ENCODE results near the gene BCL7C. TPM values are rescaled to one million over a fixed set of nuclear protein-coding genes. Genes with fewer than 3 reads are reported as not detected.

BCL7C gene
- total and polyA plus RNA-seq, 2 of the 13 experiments (the other 11 are each of a cell fraction or from before 2014, with no cell fraction given): 17.7 to 33.8 TPM

GRCh38 chr16:30903002-30903401, 9.1 kb upstream of the BCL7C start (continued):
- TF ChIP-seq ZBTB42 (CRISPR knock-in tag; IDR thresholded peaks at IDR 0.05): no peak
- TF ChIP-seq ZXDC (CRISPR knock-in tag; IDR thresholded peaks at IDR 0.05): no peak
- no peak for TF ChIP-seq CEBPZ (IDR thresholded peaks at IDR 0.05; ENCODE audit: low read length)
- no peak for TF ChIP-seq HNF4G (IDR thresholded peaks at IDR 0.05; ENCODE audit: borderline replicate concordance, low read depth, low read length)
- no peak for TF ChIP-seq HNF4G (CRISPR knock-in tag; IDR thresholded peaks at IDR 0.05; ENCODE audit: borderline replicate concordance, low read depth)
- no peak for TF ChIP-seq NFATC3 (CRISPR knock-in tag; IDR thresholded peaks at IDR 0.05)
- no peak for TF ChIP-seq ZNF678 (CRISPR knock-in tag; IDR thresholded peaks at IDR 0.05)
- TF ChIP-seq ZNF770 (CRISPR knock-in tag; IDR thresholded peaks at IDR 0.05): peak; percentile 3; the same call in 1 of the 2 replicates
- no peak for TF ChIP-seq KDM5B (CRISPR knock-in tag; IDR thresholded peaks at IDR 0.05; ENCODE audit: borderline replicate concordance)
- no peak for TF ChIP-seq FOXO4 (CRISPR knock-in tag; conservative IDR thresholded peaks at IDR 0.05)
- no peak for TF ChIP-seq RARG (CRISPR knock-in tag; IDR thresholded peaks at IDR 0.05; ENCODE audit: low read depth)

Measured in HepG2 (cell line).